CD4-positive, alpha-beta T cell treated with Interleukin-17A for 4 hours (primary cell): Measurements from ENCODE around the gene VTI1A.

Experiments used
- DNase-seq: peaks from one replicate; pipeline ENCODE4 v3.0.0-alpha.2; 2020; ENCODE audit warnings: mixed read lengths

The VTI1A gene

DNA sequence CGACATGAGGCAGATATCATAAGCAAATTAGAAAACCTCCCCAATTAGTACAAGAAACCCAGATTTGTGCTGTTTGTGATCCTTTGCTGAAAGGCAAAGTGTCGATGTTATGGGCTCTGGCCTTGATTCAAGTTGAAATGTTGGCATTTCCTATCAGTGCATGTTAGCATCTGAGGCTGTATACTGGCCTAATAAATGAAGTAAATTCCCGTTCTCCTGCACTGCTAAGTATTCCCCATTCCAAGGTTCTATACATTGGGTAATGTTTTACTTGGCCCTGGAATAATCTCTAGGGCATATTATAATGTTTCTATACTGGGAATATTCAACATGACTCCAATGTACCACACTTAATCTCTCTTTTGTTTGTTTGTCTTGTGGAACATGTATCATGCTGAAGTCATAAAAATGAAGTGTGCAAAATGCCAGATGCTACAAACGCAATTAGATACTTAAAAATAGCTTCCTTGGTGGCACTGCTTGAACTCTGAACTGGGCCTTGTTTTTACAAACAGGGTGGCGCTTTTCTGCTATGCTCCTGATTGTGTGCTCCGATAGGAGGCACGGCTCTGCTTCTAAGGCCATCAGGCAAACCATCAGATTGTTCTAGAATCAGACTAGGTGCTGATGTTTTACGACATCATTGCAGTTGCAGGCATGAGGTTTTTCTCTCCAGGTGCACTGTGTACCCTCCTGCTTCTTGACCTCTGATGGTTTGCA, 346.3 kb downstream of the VTI1A start:
- DNase-seq: no peak

- DNase-seq: no peak
Observed at GRCh38 chr10:112794201-112794600, 347.2 kb downstream of the VTI1A start.

DNA sequence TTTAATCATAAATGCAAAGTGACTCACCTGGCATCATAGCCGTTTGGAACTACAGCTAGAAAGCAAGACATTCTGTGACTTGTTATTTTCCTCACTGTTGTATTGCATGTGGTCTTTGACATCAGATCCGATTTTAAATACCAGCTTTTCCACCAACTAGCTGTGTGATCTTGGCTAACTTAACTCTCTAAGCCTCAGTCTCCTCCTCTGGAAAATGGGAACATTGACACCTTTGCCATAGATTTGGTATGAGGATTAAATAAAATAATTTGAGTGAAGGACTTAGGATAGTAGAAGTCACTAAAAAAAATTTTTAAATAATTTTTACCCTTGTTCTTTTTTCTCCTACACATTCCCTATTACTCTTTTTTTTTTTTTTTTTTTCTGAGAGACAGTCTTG, 348.1 kb downstream of the VTI1A start:
- DNase-seq: no peak

GRCh38 chr10:112797197-112797596, 350.2 kb downstream of the VTI1A start:
- DNase-seq: no peak

DNA sequence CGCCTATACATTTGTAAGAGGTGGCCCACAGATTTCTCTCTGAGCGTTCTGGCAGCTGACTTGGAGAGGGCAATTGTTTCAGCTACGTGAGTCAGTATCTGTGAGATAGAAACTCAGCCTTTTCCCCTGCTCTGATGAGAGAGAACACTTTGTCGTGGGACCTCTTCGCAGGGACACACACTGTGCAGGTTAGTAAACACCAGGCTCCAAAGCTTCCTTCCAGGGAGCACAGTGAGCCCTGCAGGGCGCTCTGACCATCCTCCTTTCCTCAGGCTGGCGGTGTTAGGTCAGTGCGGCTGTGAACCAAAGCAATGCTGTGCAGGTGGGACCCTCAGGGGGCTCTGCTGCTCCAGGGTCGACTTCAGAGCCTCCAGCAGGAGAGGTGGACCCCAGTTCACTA, 350.8 kb downstream of the VTI1A start:
- DNase-seq: no peak

GRCh38 chr10:112799038-112799437, 352.0 kb downstream of the VTI1A start:
- DNase-seq: no peak

GRCh38 chr10:112799726-112800510, 352.9 kb downstream of the VTI1A start:
- DNase-seq: no peak

DNA sequence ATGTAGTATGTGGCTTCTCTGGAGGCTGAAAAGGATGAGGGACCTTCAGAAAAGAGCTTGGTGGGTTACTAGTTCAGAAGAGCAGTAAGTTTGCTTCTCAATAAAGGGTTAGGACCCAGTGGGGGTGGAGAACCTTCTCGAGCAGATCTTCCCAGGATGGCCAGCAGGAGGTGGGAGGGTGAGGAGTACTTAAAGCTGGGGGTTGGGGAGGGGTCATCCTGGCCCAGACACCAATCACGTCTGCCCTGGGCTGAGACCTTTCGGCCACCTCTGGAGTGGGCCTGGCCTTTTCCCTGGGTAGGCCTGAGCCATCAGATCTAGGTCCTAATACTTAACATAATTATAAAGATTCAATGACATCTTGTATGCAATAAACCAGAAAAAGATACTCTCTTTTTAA, 354.0 kb downstream of the VTI1A start:
- no peak for DNase-seq

DNA sequence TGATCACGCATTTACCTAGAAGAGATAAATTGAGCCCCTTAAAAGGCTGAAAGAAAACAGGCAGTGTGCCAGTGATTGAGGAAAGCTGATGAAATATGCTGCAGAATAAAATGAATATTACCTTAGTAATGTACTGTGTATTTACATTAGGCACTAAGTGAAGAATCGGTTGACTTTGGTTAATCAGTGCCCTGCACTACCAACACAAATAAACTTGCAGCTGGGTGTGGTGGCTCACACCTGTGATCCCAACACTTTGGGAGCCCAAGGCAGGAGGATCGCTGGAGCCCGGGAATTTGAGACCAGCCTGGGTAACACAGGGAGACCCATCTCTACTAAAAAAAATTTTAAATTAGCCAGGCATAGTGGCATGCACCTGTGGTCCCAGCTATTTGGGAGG, 354.7 kb downstream of the VTI1A start:
- DNase-seq: no peak

DNA sequence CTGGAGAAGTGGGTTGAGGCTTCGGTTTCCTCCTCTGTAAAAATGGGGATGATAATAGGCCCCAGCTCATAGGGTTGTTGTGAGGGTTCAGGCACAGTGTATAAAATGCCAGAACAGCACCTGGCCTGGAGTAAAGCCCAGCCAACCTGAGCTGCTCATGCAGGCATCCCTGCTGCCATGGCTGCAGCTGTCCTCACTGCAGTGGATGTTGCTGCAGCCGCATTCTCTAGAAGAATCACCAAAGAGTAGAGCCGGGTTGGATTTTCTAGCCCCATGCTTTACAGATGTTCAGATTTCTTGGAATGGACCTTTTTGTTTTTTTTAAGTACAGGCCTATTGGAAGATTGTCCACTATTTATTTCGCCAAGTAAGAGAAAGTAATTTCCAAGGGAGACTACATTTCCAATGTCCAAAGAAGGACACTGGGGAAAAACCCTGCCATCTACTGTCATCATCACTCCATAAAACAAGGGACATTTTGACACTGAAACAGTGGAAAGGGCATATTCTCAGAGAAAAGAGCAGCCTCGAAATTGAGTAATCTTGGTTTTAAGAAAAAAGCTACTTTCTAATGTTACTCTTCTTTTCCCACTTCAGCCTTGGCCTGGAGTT, 355.5 kb downstream of the VTI1A start:
- DNase-seq: no peak

GRCh38 chr10:112803961-112804401, 357.0 kb downstream of the VTI1A start:
- no peak for DNase-seq

GRCh38 chr10:112805254-112805590, 358.2 kb downstream of the VTI1A start:
- no peak for DNase-seq

DNA sequence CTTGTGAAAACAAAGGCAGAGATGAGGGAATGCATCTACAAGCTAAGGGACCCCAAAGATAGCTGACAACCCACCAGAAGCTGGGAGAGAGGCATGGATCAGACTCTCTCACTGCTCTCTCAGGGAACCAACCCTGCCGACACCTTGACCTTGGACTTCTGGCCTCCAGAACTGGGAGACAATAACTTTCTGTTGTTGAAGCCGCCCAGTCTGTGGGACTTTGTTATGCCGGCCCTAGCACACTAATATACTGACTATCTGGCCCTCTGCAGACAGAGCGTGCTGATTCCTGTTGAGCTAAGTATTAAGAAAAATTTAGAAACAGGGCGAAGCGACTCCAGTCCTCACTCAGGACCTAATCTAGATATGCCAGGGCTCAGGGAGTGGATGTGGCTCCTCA, 358.7 kb downstream of the VTI1A start:
- DNase-seq: no peak

DNA sequence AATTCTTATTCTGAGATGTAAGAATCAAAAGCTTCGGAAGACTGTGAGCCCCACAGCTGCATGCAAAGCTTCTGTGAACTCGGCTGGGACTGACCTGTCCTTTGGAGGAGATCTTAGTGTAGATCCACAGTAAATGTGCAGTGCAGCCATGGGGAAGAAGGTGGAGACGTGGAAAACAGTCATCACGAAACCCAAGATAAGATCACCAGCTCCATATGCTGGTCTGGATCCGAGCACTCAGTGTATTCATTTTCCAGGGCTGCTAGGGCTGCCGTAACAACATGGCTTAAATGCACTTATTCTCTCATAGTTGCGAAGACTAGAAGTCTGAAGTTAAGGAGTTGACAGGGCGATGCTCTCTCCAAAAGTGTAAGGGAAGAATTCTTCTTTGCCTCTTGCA, 360.0 kb downstream of the VTI1A start:
- no peak for DNase-seq

DNA sequence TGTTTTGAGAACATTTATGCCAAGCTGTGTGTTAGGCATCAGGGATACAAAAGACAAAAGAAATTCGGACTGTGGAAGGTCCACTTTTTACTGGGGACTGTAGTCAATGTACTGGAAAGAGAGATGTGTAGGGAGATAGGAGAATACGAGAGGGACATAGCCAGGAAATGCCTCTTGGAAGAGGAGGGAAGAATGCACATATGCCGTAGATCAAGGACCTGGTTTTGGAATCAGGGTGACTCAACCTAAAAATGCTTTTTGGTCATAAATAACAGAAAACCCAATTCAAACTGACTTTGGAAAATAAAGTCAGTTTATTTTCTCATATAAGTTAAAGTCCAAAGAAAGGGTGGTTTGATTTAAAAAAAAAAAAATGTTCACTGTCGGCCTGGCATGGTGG, 362.7 kb downstream of the VTI1A start:
- no peak for DNase-seq

GRCh38 chr10:112810711-112811151, 363.7 kb downstream of the VTI1A start:
- DNase-seq: no peak

- no peak for DNase-seq
Observed at GRCh38 chr10:112811741-112812551, 364.9 kb downstream of the VTI1A start.

- DNase-seq: no peak
Observed at GRCh38 chr10:112812586-112812985, 365.6 kb downstream of the VTI1A start.

GRCh38 chr10:112813866-112814591, 367.0 kb downstream of the VTI1A start:
- DNase-seq: no peak

- DNase-seq: no peak
Observed at GRCh38 chr10:112815269-112816032, 368.4 kb downstream of the VTI1A start.

DNA sequence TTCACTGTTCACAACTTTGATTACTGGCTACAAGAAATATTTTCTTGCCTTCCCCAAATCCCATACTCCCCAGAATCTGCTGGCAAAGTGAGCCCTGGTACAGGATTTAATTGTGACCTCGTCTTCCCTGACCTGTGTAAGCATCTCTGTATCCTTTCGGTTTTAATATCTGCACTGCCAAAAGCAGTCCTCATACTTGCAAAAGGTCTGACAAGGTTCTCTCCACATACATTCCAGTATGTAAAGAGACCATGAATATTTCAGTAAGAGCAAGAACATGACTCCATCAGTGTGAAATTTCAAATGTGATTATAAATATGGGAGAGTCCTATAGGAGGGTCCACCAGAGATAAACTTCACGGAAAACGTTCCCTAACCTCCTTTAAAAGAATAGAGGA, 369.0 kb downstream of the VTI1A start:
- DNase-seq: no peak

GRCh38 chr10:112816891-112817290, 369.9 kb downstream of the VTI1A start:
- no peak for DNase-seq
